PFSK-1 (cell line): ENCODE results near the gene UVRAG.

Source experiments
- POLR2AphosphoS5 ChIP-seq: IDR thresholded peaks from 2 replicates; pipeline ENCODE4 v1.6.1; 2012; ENCODE audit warnings: low read depth, mild to moderate bottlenecking, control low read depth, low read length, moderate library complexity
- SIN3A ChIP-seq: IDR thresholded peaks from 2 replicates; pipeline ENCODE4 v1.6.1; 2012; ENCODE audit warnings: mild to moderate bottlenecking, low read length, moderate library complexity, borderline replicate concordance; ENCODE audit not compliant: insufficient read depth
- TAF1 ChIP-seq: IDR thresholded peaks from 2 replicates; pipeline ENCODE4 v1.6.1; 2012; ENCODE audit warnings: low read length, control low read depth, borderline replicate concordance; ENCODE audit not compliant: insufficient read depth

- TF ChIP-seq SIN3A (no peak), POLR2AphosphoS5 (no peak), TAF1 (no peak)
Measured at GRCh38 chr11:76114238-76114637, 299.2 kb downstream of the UVRAG start.
